Fibroblast of upper back skin (primary cell): ENCODE data around the gene RFFL.

Source experiments
- DNase-seq: peaks from one replicate; pipeline ENCODE4 v3.0.0-alpha.2; 2013

The RFFL gene

DNA sequence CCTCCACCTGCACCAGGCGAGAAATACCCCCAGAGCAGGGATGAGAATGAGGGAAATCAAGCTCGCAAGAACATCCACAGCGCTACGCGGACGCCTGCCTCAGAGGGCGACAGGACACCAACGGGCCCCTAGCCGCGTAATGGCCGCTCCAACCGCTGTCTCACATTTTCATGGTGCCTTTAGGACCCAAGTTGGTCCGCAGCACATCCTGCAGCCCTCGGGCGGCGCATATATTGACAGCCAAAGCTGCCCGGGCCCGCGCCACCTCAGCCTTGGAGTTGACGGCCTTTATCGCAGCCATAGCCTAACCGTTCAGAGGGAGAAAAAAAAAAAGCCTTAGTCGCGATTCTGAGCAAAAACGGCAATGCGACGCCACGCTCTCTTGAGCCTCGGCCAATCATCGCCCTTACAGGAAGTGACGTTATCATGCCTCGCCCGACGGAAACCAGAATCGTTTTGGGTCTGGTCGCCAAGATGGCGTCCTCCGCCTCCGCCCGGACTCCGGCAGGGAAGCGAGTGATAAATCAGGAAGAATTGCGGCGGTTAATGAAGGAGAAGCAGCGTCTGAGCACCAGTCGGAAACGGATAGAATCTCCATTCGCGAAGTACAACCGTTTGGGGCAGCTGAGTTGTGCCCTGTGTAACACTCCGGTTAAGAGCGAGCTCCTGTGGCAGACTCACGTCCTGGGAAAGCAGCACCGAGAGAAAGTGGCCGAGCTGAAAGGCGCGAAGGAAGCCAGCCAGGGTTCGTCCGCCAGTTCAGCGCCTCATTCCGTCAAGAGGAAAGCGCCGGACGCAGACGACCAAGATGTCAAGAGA lies 102.2 kb downstream of the RFFL start, which contains the start of the genes CCT6B and ZNF830:
Gene CCT6B (minus strand): TSS at position 368 of the 819 bp plus-strand sequence. CDS start 67 bp downstream, at position 301.
Gene ZNF830 (plus strand): TSS at position 448 of the 819 bp plus-strand sequence. CDS start 27 bp downstream, at position 475.
- DNase-seq = peak; percentile 95

DNA sequence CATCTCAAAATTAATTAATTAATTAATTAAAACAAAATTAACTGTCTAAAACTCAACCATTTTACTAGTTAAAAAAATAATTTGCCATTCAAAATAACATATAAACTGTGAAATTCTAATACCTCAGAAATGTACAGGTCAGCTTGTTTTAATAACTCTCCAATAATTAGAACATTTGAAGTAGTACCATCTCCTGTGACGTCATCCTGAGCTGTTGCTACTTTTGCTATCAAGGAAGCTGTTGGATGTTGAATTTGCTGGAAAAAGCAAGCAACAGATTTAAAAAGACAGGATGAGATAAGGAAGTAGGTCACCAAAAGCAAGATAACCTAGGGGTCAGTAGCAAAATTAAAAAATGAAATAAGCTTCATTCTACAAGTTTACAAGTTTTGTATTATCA lies 105.1 kb downstream of the RFFL start:
- DNase-seq = no peak
